GM23338 (cell line): ENCODE measurements around the gene NLRP10. TPM values are rescaled to one million over a fixed set of nuclear protein-coding genes. Genes with fewer than 3 reads are reported as not detected.

Source experiments
- ATAC-seq: fragments of 200-7000 bp; cut with Tn5 transposase; 3 replicates; pipeline ENCODE4 v1.9.1; 2020
- DNase-seq: peaks from one replicate; pipeline ENCODE4 v3.0.0-alpha.2; 2015; ENCODE audit warnings: low spot score
- H2AFZ ChIP-seq: fragments of 200-600 bp; sonication (generic); 2 replicates; pipeline ENCODE4 v1.8.0; 2016; ENCODE audit warnings: antibody characterized with exemption, mild to moderate bottlenecking, moderate library complexity
- H3F3A ChIP-seq: fragments of 200-600 bp; sonication (generic); replicated peaks from 2 replicates; pipeline ENCODE4 v1.8.0; 2017; ENCODE audit warnings: antibody characterized with exemption, mixed run types, low read depth
- H3K27ac ChIP-seq: fragments of 200-600 bp; sonication (generic); 2 replicates; pipeline ENCODE4 v1.6.1; 2016; ENCODE audit warnings: low read depth
- H3K27me3 ChIP-seq: fragments of 200-600 bp; sonication (generic); 2 replicates; pipeline ENCODE4 v1.8.0; 2016; ENCODE audit warnings: mild to moderate bottlenecking, mixed run types, moderate library complexity; ENCODE audit not compliant: insufficient read depth
- H3K36me3 ChIP-seq: fragments of 200-600 bp; sonication (generic); 2 replicates; pipeline ENCODE4 v1.8.0; 2016; ENCODE audit warnings: mild to moderate bottlenecking; ENCODE audit not compliant: insufficient read depth
- H3K4me1 ChIP-seq: fragments of 200-600 bp; sonication (generic); 2 replicates; pipeline ENCODE4 v1.8.0; 2016; ENCODE audit warnings: mild to moderate bottlenecking, moderate library complexity; ENCODE audit not compliant: insufficient read depth
- H3K4me2 ChIP-seq: fragments of 200-600 bp; sonication (generic); 2 replicates; pipeline ENCODE4 v1.7.1; 2017; ENCODE audit warnings: mixed run types
- H3K4me3 ChIP-seq: fragments of 200-600 bp; sonication (generic); 2 replicates; pipeline ENCODE4 v1.6.1; 2016; ENCODE audit warnings: mixed run types
- H3K79me2 ChIP-seq: fragments of 200-600 bp; sonication (generic); replicated peaks from 2 replicates; pipeline ENCODE4 v1.8.0; 2017; ENCODE audit warnings: mild to moderate bottlenecking; ENCODE audit not compliant: insufficient read depth
- H3K9me2 ChIP-seq: fragments of 200-600 bp; sonication (generic); 2 replicates; pipeline ENCODE4 v1.8.0; 2017; ENCODE audit not compliant: insufficient read depth
- H4K20me1 ChIP-seq: fragments of 200-600 bp; sonication (generic); replicated peaks from 2 replicates; pipeline ENCODE4 v1.8.0; 2017; ENCODE audit warnings: mild to moderate bottlenecking; ENCODE audit not compliant: insufficient read depth
- H3K27ac Mint-ChIP-seq: 2 replicates; pipeline ENCODE4 v1.8.0; 2020; ENCODE audit warnings: inconsistent platforms, mild to moderate bottlenecking, moderate library complexity, mixed read lengths
- H3K27me3 Mint-ChIP-seq: 3 replicates; pipeline ENCODE4 v1.8.0; 2022; ENCODE audit warnings: low read depth, mild to moderate bottlenecking, moderate library complexity, mixed read lengths, inconsistent platforms; ENCODE audit not compliant: insufficient read depth, poor library complexity
- H3K36me3 Mint-ChIP-seq: 3 replicates; pipeline ENCODE4 v1.8.0; 2021; ENCODE audit warnings: low read depth, mild to moderate bottlenecking, inconsistent platforms, moderate library complexity, mixed read lengths
- H3K4me1 Mint-ChIP-seq: 3 replicates; pipeline ENCODE4 v1.8.0; 2020; ENCODE audit warnings: mild to moderate bottlenecking, inconsistent platforms, mixed read lengths
- H3K4me3 Mint-ChIP-seq: 3 replicates; pipeline ENCODE4 v1.8.0; 2021; ENCODE audit warnings: moderate library complexity, mild to moderate bottlenecking, inconsistent platforms, mixed read lengths
- H3K9me3 Mint-ChIP-seq: 3 replicates; pipeline ENCODE4 v1.8.0; 2020; ENCODE audit warnings: moderate library complexity, mild to moderate bottlenecking, inconsistent platforms, mixed read lengths
- CTCF ChIP-seq, 2 experiments: fragments of 200-600 bp in 1 of 2; sonication (generic) in 1 of 2; conservative IDR thresholded peaks; 2 replicates each; pipeline versions ENCODE4 v1.5.1 to v1.6.1; 2016 to 2017; ENCODE audit warnings: antibody characterized with exemption in 2 of 2, low read depth in 2 of 2, mild to moderate bottlenecking in 2 of 2, moderate library complexity in 1 of 2
- EZH2 ChIP-seq: fragments of 200-600 bp; sonication (generic); IDR thresholded peaks from one replicate; pipeline ENCODE4 v1.8.0; 2017; ENCODE audit warnings: antibody characterized with exemption, mild to moderate bottlenecking, low read depth; ENCODE audit not compliant: unreplicated experiment
- EZH2phosphoT487 ChIP-seq: fragments of 200-600 bp; sonication (generic); IDR thresholded peaks from one replicate; pipeline ENCODE4 v1.8.1; 2018; ENCODE audit warnings: antibody characterized with exemption; ENCODE audit not compliant: unreplicated experiment
- JUNB ChIP-seq: IDR thresholded peaks from one replicate; pipeline ENCODE4 v1.6.1; 2016; ENCODE audit warnings: antibody characterized with exemption; ENCODE audit not compliant: unreplicated experiment
- NANOG ChIP-seq: IDR thresholded peaks from 2 replicates; pipeline ENCODE4 v1.6.1; 2016; ENCODE audit warnings: antibody characterized with exemption, borderline replicate concordance
- STAT1 ChIP-seq: IDR thresholded peaks from one replicate; pipeline ENCODE4 v1.6.1; 2016; ENCODE audit warnings: antibody characterized with exemption; ENCODE audit not compliant: unreplicated experiment
- ZNF331 ChIP-seq: fragments of 250-450 bp; sonication (Bioruptor Pico); IDR thresholded peaks from 2 replicates; pipeline ENCODE4 v1.5.0; 2020; ENCODE audit warnings: low read depth, mild to moderate bottlenecking, moderate library complexity
- ZNF462 ChIP-seq: fragments of 250-450 bp; sonication (Bioruptor Pico); IDR thresholded peaks from 2 replicates; pipeline ENCODE4 v1.5.0; 2020; ENCODE audit warnings: mild to moderate bottlenecking, moderate library complexity
- polyA plus RNA-seq: library from polyadenylated mRNA; unstranded; fragments of >200 nt; fragmentation: Nextera tagmentation; extraction: Ambion mirVana; gene quantifications from 2 replicates; pipeline ENCODE4 v1.2.1, GENCODE V29; 2016
- total RNA-seq: library from RNA; depleted of rRNA; stranded (reverse); fragments of >200 nt; shearing (Covaris generic); gene quantifications from 2 replicates; pipeline ENCODE4 v1.2.3, GENCODE V29; 2014
- TF ChIP-seq, protein P1 (sequence below): IDR thresholded peaks from 2 replicates; pipeline ENCODE4 v1.6.1; 2016; ENCODE audit warnings: antibody characterized with exemption

NLRP10 gene
- total and polyA plus RNA-seq, 2 experiments from 2014 or later: 1.1 to 4.3 TPM

DNA sequence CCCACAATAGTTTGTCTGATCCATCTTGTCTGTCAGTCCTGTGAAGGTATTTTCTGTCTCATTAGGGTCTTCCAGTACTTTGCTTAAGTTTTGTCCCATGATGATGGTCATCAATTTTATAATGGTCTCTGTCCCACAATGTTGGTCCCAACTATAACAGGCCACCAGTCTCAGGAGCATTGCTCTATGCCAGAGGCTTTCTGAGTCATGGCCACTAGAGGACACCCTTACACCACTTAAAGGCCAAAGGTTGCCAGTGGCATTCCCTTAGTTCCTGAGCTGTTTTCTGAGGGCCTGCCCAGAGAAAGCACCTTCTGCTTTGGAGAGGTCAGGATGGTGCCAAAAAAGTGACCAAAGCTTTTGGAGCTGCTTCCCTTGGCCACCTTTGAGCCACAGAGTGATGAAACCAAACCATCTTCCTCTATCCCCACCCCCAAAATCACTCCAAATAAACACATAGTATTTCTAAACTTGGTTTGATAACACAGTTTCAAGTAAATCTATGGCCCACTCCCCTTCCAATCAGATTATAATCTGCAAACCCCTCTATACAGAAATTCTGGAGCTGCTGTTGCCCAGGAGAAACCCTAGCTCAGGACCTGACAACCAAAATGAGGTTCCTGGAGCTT lies 41.2 kb upstream of the NLRP10 start:
- no peak overlapping the region for H2AFZ ChIP-seq
- ATAC-seq (peak; percentile 96), DNase-seq (peak; percentile 92)
- Mint-ChIP-seq H3K27me3 (peaks cover 5% of the 10 kb centered on the region), H3K4me3 (no peak overlapping the region), H3K27ac (no peak overlapping the region), H3K9me3 (no peaks in the 10 kb centered on the region), H3K4me1 (no peaks in the 10 kb centered on the region), H3K36me3 (no peaks in the 10 kb centered on the region)
- no peak overlapping the region for H3K27ac ChIP-seq
- no peaks in the 10 kb centered on the region for H3K36me3 ChIP-seq
- H3K27me3 ChIP-seq: 0 out of 2 replicates have a peak, but pooled peaks cover 2% of the 10 kb centered on the region
- TF ChIP-seq STAT1 (no peak), CTCF (conservative IDR thresholded peaks at IDR 0.05; ENCODE audit: low read depth in 2 of 2) (peak; percentile 97 to 100)
- no peak overlapping the region for H3K4me2 ChIP-seq
- H3K9me2 ChIP-seq: no peaks in the 10 kb centered on the region
- H3F3A ChIP-seq: no peaks in the 10 kb centered on the region
- H3K4me1 ChIP-seq: no peaks in the 10 kb centered on the region
- no peaks in the 10 kb centered on the region; the same call in 1 of the 2 replicates for H4K20me1 ChIP-seq
- H3K79me2 ChIP-seq: no peaks in the 10 kb centered on the region
- H3K4me3 ChIP-seq: no peak overlapping the region

DNA sequence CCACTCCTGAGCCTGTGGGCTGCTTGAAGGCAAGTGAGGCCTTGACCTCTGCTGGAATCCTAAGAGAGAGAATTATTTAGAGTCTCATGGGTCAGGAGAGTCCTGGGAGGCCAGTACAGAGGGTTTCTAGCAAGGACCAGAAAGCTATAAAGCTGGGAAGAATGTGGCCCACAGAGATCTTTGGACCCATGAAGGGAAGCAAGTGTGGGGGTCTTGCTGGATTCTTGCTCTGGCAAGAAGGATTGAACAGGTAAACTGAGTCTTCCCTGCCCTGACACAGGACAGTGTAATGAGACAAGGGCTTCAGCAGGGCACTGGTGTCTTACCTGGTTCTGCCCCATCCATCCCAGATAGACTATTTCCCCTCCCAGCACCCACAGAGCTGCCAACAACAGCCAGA lies 40.3 kb upstream of the NLRP10 start:
- Histone ChIP-seq H3K79me2 (no peaks in the 10 kb centered on the region), H3K36me3 (no peaks in the 10 kb centered on the region), H4K20me1 (no peaks in the 10 kb centered on the region; the same call in 1 of the 2 replicates), H3K27me3 (no peaks in the 10 kb centered on the region), H3K9me2 (no peaks in the 10 kb centered on the region), H3K4me1 (no peaks in the 10 kb centered on the region), H3K27ac (no peak overlapping the region), H2AFZ (no peak overlapping the region), H3F3A (no peaks in the 10 kb centered on the region), H3K4me3 (no peak overlapping the region), H3K4me2 (no peak overlapping the region)
- H3K36me3 Mint-ChIP-seq: no peaks in the 10 kb centered on the region
- H3K27ac Mint-ChIP-seq: no peak overlapping the region
- H3K4me3 Mint-ChIP-seq: no peak overlapping the region
- no peaks in the 10 kb centered on the region for H3K4me1 Mint-ChIP-seq
- H3K27me3 Mint-ChIP-seq: peaks cover 5% of the 10 kb centered on the region
- DNase-seq (no peak), ATAC-seq (no peak)
- no peaks in the 10 kb centered on the region for H3K9me3 Mint-ChIP-seq
- TF ChIP-seq JUNB (no peak), ZNF331 (no peak), ZNF462 (no peak), STAT1 (no peak), EZH2phosphoT487 (no peak), EZH2 (no peak), CTCF (conservative IDR thresholded peaks at IDR 0.05; ENCODE audit: low read depth in 2 of 2) (no peak), NANOG (no peak)
- TF ChIP-seq, protein P1, sequence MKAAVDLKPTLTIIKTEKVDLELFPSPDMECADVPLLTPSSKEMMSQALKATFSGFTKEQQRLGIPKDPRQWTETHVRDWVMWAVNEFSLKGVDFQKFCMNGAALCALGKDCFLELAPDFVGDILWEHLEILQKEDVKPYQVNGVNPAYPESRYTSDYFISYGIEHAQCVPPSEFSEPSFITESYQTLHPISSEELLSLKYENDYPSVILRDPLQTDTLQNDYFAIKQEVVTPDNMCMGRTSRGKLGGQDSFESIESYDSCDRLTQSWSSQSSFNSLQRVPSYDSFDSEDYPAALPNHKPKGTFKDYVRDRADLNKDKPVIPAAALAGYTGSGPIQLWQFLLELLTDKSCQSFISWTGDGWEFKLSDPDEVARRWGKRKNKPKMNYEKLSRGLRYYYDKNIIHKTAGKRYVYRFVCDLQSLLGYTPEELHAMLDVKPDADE: no peak
